Osteocyte (in vitro differentiated cells): ENCODE data around the gene PAH. TPM values are rescaled to one million over a fixed set of nuclear protein-coding genes. Genes with fewer than 3 reads are reported as not detected.

ENCODE experiments used
- DNase-seq: peaks from one replicate; pipeline ENCODE4 v3.0.0; 2021; ENCODE audit warnings: mixed read lengths; ENCODE audit not compliant: unreplicated experiment; ENCODE audit errors: extremely low spot score
- H3K27ac Mint-ChIP-seq: one replicate; pipeline ENCODE4 v1.8.0; 2021; ENCODE audit warnings: mild to moderate bottlenecking, mixed read lengths; ENCODE audit not compliant: unreplicated experiment
- H3K27me3 Mint-ChIP-seq: one replicate; pipeline ENCODE4 v1.8.0; 2021; ENCODE audit warnings: mixed read lengths; ENCODE audit not compliant: unreplicated experiment
- H3K36me3 Mint-ChIP-seq: one replicate; pipeline ENCODE4 v1.8.0; 2021; ENCODE audit warnings: mixed read lengths; ENCODE audit not compliant: unreplicated experiment
- H3K4me1 Mint-ChIP-seq: one replicate; pipeline ENCODE4 v1.8.0; 2021; ENCODE audit warnings: mixed read lengths; ENCODE audit not compliant: unreplicated experiment
- H3K4me3 Mint-ChIP-seq: one replicate; pipeline ENCODE4 v1.8.0; 2021; ENCODE audit warnings: mild to moderate bottlenecking, moderate library complexity, mixed read lengths; ENCODE audit not compliant: unreplicated experiment
- H3K9me3 Mint-ChIP-seq: one replicate; pipeline ENCODE4 v1.8.0; 2021; ENCODE audit warnings: mixed read lengths; ENCODE audit not compliant: unreplicated experiment
- total RNA-seq: library from RNA; stranded (reverse); gene quantifications from 2 replicates; pipeline ENCODE4 v1.2.1, GENCODE V29; 2021
- TF ChIP-seq, protein P1 (sequence below): fragments of 200-600 bp; sonication (generic); IDR thresholded peaks from 2 replicates; pipeline ENCODE4 v1.5.0; 2021; ENCODE audit warnings: antibody characterized with exemption, mild to moderate bottlenecking, moderate library complexity

The PAH gene
- total RNA-seq, 1 donor from 2014 or later, result not detected

DNA sequence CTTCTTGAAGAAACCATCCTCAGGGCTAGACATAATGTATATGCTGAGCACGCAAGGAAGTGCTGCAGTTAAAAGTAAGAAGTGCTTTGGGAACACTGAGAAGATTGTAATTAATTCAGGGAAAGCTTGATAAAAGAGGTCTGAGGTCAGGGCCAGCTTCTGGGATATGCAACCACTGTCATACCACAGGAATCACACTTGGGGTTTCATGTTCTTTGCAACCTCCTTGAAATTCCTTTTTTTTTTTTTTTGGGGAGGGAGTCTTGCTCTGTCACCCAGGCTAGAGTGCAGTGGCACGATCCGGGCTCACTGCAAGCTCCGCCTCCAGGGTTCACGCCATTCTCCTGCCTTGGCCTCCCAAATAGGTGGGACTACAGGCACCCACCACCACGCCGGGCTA, 6.9 kb downstream of the PAH start:
- H3K27ac Mint-ChIP-seq, result no peak overlapping the region
- no peaks in the 10 kb centered on the region for H3K27me3 Mint-ChIP-seq
- H3K4me3 Mint-ChIP-seq, result no peak overlapping the region
- H3K9me3 Mint-ChIP-seq, result no peaks in the 10 kb centered on the region
- H3K4me1 Mint-ChIP-seq, result no peaks in the 10 kb centered on the region
- DNase-seq, result no peak
- H3K36me3 Mint-ChIP-seq, result no peaks in the 10 kb centered on the region
- TF ChIP-seq, protein P1, sequence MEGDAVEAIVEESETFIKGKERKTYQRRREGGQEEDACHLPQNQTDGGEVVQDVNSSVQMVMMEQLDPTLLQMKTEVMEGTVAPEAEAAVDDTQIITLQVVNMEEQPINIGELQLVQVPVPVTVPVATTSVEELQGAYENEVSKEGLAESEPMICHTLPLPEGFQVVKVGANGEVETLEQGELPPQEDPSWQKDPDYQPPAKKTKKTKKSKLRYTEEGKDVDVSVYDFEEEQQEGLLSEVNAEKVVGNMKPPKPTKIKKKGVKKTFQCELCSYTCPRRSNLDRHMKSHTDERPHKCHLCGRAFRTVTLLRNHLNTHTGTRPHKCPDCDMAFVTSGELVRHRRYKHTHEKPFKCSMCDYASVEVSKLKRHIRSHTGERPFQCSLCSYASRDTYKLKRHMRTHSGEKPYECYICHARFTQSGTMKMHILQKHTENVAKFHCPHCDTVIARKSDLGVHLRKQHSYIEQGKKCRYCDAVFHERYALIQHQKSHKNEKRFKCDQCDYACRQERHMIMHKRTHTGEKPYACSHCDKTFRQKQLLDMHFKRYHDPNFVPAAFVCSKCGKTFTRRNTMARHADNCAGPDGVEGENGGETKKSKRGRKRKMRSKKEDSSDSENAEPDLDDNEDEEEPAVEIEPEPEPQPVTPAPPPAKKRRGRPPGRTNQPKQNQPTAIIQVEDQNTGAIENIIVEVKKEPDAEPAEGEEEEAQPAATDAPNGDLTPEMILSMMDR, result no peak

- Mint-ChIP-seq H3K4me1 (no peaks in the 10 kb centered on the region), H3K4me3 (no peak overlapping the region), H3K9me3 (no peaks in the 10 kb centered on the region), H3K27ac (no peak overlapping the region), H3K36me3 (no peaks in the 10 kb centered on the region), H3K27me3 (no peaks in the 10 kb centered on the region)
- TF ChIP-seq, protein P1, result no peak
- no peak for DNase-seq
These were observed 9.1 kb downstream of the PAH start for GRCh38 chr12:102907918-102908317.

- H3K4me3 Mint-ChIP-seq, result no peak overlapping the region
- no peaks in the 10 kb centered on the region for H3K36me3 Mint-ChIP-seq
- DNase-seq, result no peak
- no peaks in the 10 kb centered on the region for H3K9me3 Mint-ChIP-seq
- no peaks in the 10 kb centered on the region for H3K27me3 Mint-ChIP-seq
- no peak overlapping the region for H3K27ac Mint-ChIP-seq
- TF ChIP-seq, protein P1, result no peak
- no peaks in the 10 kb centered on the region for H3K4me1 Mint-ChIP-seq
These were observed 11.8 kb downstream of the PAH start for GRCh38 chr12:102905229-102905628.

DNA sequence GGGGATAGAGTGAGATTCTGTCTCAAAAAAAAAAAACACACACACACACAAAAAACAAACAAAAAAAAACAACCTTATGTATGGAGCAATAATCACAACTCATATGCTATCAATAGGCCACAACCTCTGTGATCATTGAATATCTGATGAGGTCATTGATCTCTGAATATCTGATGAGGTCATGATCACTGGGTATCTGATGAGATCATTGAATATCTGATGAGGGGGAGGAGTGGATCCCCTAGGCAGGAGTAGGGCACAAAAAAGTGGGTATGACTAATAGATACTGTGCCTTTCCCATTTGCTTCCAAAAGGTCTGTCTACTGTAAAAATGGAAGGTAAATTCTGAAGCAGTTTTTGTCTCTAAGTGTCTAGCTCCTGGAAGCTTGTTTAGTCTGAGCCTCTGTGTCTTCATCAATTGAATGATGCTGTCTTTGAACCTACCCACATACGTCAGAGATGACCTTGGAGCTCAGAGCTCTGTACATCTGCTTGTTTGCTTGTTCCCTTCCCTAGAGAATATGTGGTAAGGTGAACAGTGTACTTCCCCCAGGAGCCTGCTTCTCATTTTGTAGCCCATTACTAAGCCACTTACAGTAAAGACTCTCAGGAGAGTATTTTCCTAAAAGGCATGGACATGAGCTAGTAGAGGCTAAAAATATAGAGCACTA, 13.6 kb downstream of the PAH start:
- TF ChIP-seq, protein P1, result no peak
- Mint-ChIP-seq H3K27me3 (no peaks in the 10 kb centered on the region), H3K36me3 (no peaks in the 10 kb centered on the region), H3K27ac (no peak overlapping the region), H3K9me3 (no peaks in the 10 kb centered on the region), H3K4me3 (no peak overlapping the region), H3K4me1 (no peaks in the 10 kb centered on the region)
- no peak for DNase-seq

- Mint-ChIP-seq H3K36me3 (no peaks in the 10 kb centered on the region), H3K9me3 (no peaks in the 10 kb centered on the region), H3K27me3 (no peaks in the 10 kb centered on the region), H3K4me1 (no peaks in the 10 kb centered on the region), H3K27ac (no peak overlapping the region), H3K4me3 (no peak overlapping the region)
- TF ChIP-seq, protein P1, result no peak
- no peak for DNase-seq
These were observed 15.0 kb downstream of the PAH start for GRCh38 chr12:102902093-102902492.
